Spleen (tissue), 11 donors: ENCODE data around the gene TFPI. TPM values are rescaled to one million over a fixed set of nuclear protein-coding genes. Genes with fewer than 3 reads are reported as not detected.
"Not testable (repeated sequence)": the region's sequence is repeated elsewhere in the genome, so short reads cannot be mapped to it uniquely, and the experiment has no call there.

Experiments used
- DNase-seq: peaks from one replicate; pipeline ENCODE4 v3.0.0-alpha.2; 2020
- H3K27ac ChIP-seq, 8 donors: fragments of 200-600 bp; sonication (generic) in 7 of 8; 1 replicate in 4 of 8; 2 replicates in 4 of 8; pipeline versions ENCODE4 v1.5.0 to v1.8.0; 2016 to 2021; ENCODE audit warnings: inconsistent platforms in 4 of 8, mild to moderate bottlenecking in 4 of 8, moderate library complexity in 1 of 8
- H3K27me3 ChIP-seq, 7 donors: fragments of 200-600 bp; sonication (generic) in 6 of 7; replicated peaks in 1 of 7; 1 replicate in 4 of 7; 2 replicates in 3 of 7; pipeline versions ENCODE4 v1.5.0 to v1.8.0; 2016 to 2021; ENCODE audit warnings: inconsistent platforms in 3 of 7, mild to moderate bottlenecking in 1 of 7
- H3K36me3 ChIP-seq, 6 donors: fragments of 200-600 bp; sonication (generic) in 5 of 6; 1 replicate in 4 of 6; 2 replicates in 2 of 6; pipeline versions ENCODE4 v1.5.0 to v1.8.0; 2016 to 2021; ENCODE audit warnings: inconsistent platforms in 2 of 6
- H3K4me1 ChIP-seq, 6 donors: fragments of 200-600 bp; sonication (generic) in 5 of 6; 1 replicate in 3 of 6; 2 replicates in 3 of 6; pipeline versions ENCODE4 v1.5.0 to v1.8.0; 2016 to 2021; ENCODE audit warnings: inconsistent platforms in 3 of 6
- H3K4me3 ChIP-seq, 8 donors: fragments of 200-600 bp; sonication (generic) in 7 of 8; 1 replicate in 4 of 8; 2 replicates in 4 of 8; pipeline versions ENCODE4 v1.5.0 to v1.8.0; 2016 to 2021; ENCODE audit warnings: inconsistent platforms in 4 of 8, mild to moderate bottlenecking in 4 of 8, moderate library complexity in 2 of 8
- H3K9me3 ChIP-seq, 8 donors: fragments of 200-600 bp; sonication (generic) in 7 of 8; 1 replicate in 4 of 8; 2 replicates in 4 of 8; pipeline versions ENCODE4 v1.5.0 to v1.8.0; 2016 to 2021; ENCODE audit warnings: inconsistent platforms in 4 of 8
- CTCF ChIP-seq, 11 experiments: fragments of 200-600 bp in 7 of 11; fragments of 450-650 bp in 4 of 11; sonication (generic) in 4 of 11; IDR thresholded peaks in 8 of 11; conservative IDR thresholded peaks in 3 of 11; 1 replicate in 7 of 11; 2 replicates in 4 of 11; pipeline versions ENCODE4 v1.4.0 to v1.8.0; 2016 to 2021; ENCODE audit warnings: antibody characterized with exemption in 11 of 11, inconsistent platforms in 4 of 11, mild to moderate bottlenecking in 1 of 11
- POLR2A ChIP-seq, 3 donors: fragments of 450-650 bp; IDR thresholded peaks; one replicate each; pipeline ENCODE4 v1.5.1; 2017; ENCODE audit warnings: antibody characterized with exemption in 3 of 3, mild to moderate bottlenecking in 1 of 3
- POLR2AphosphoS5 ChIP-seq, 3 donors: sonication (generic); formaldehyde crosslinking; IDR thresholded peaks; one replicate each; pipeline ENCODE4 v1.5.1; 2017; ENCODE audit warnings: antibody characterized with exemption in 3 of 3
- WGBS, 5 donors: extraction: QIAGEN DNeasy Blood & Tissue Kit in 3 of 5; methylation state at CpG; one replicate each; pipeline versions ENCODE4 v1.1.5 to v1.1.7; 2013 to 2018; 5-methylcytosine and 5-hydroxymethylcytosine counted together
- intact Hi-C: fragments of 100-400 bp; cut with DNase I; formaldehyde crosslinking; loops from one replicate; pipeline ENCODE4 v1.15.0; 2023; ENCODE audit warnings: low total_unique reads
- polyA plus RNA-seq, 3 donors: library from polyadenylated mRNA; stranded (reverse); fragments of 200-250 nt; gene quantifications; one replicate each; pipeline ENCODE4 v1.2.1, GENCODE V29; 2013
- total RNA-seq, 7 donors: library from RNA; depleted of rRNA in 3 of 7; stranded (reverse); fragments of >200 nt in 3 of 7; fragmentation: NEBNext Ultra II Directional in 4 of 7; extraction: Animal tissue kit (Norgen Biotek cat#: 25700) in 4 of 7; gene quantifications; one replicate each; pipeline versions ENCODE4 v1.1.0 to v1.2.1, GENCODE V29; 2016 to 2021
- donor health status: healthy with polysubstance abuse.
- donor health status: DM: no; HTN: no; CAD: no; lungs with moderate emphysema.
- donor health status: DM: no; HTN: no; CAD: no.
- donor health status: Bipolar disorder and iron deficiency.
- donor health status: healthy.
- donor health status: DM: no; HTN: no; CAD: no.
- donor health status: DM: yes; HTN: yes; CAD: no.

The TFPI gene
- total and polyA plus RNA-seq, 10 donors = 7.4 to 117 (median 44.8) TPM

GRCh38 chr2:187511356-187512315, 42.6 kb downstream of the TFPI start:
- H3K27me3 ChIP-seq = no peaks in the 10 kb centered on the region
- no peaks in the 10 kb centered on the region for H3K4me1 ChIP-seq
- no peak overlapping the region for H3K27ac ChIP-seq
- 77 to 83% (median 81%) methylated on average over 9 of the region's 9 CpGs for WGBS, 5 donors
- intact Hi-C loops = no loop called here
- no peak overlapping the region for H3K4me3 ChIP-seq
- H3K9me3 ChIP-seq = peaks cover 0 to 25% (median 11%) of the 10 kb centered on the region in 8 donors
- H3K36me3 ChIP-seq = no peaks in the 10 kb centered on the region
- no peak for DNase-seq
- no peak for TF ChIP-seq POLR2AphosphoS5 (IDR thresholded peaks at IDR 0.05)
- TF ChIP-seq CTCF (IDR thresholded peaks at IDR 0.05 in 8 of 11, conservative IDR thresholded peaks at IDR 0.05 in 3 of 11) = no peak
- no peak for TF ChIP-seq POLR2A (IDR thresholded peaks at IDR 0.05)

GRCh38 chr2:187510419-187511355, 43.5 kb downstream of the TFPI start:
- intact Hi-C loops, H3K4me3 ChIP-seq, H3K27ac ChIP-seq, H3K36me3 ChIP-seq, H3K27me3 ChIP-seq, H3K4me1 ChIP-seq: not testable (repeated sequence)
- 74 to 87% (median 77%) methylated on average over 14 to 18 of the region's 18 CpGs for WGBS, 5 donors
- H3K9me3 ChIP-seq = peaks cover 0 to 21% (median 5%) of the 10 kb centered on the region in 8 donors
- DNase-seq = peak; percentile 64

- peaks cover 0 to 2% (median 0%) of the 10 kb centered on the region in 6 donors for H3K4me1 ChIP-seq
- H3K4me3 ChIP-seq = no peak overlapping the region
- H3K36me3 ChIP-seq = no peaks in the 10 kb centered on the region
- H3K9me3 ChIP-seq = peaks cover 0 to 21% (median 5%) of the 10 kb centered on the region in 8 donors
- no peak for DNase-seq
- no peak for TF ChIP-seq POLR2A (IDR thresholded peaks at IDR 0.05)
- no peak for TF ChIP-seq CTCF (IDR thresholded peaks at IDR 0.05 in 8 of 11, conservative IDR thresholded peaks at IDR 0.05 in 3 of 11)
- TF ChIP-seq POLR2AphosphoS5 (IDR thresholded peaks at IDR 0.05) = no peak
- no peak overlapping the region for H3K27ac ChIP-seq
- 26 to 40% (median 33%) methylated on average over 4 of the region's 4 CpGs for WGBS, 5 donors
- no peaks in the 10 kb centered on the region for H3K27me3 ChIP-seq
- intact Hi-C loops = no loop called here
Observed at GRCh38 chr2:187509667-187510417, 44.4 kb downstream of the TFPI start.

GRCh38 chr2:187506416-187506815, 47.8 kb downstream of the TFPI start:
- no peak for DNase-seq
- no peaks in the 10 kb centered on the region for H3K27me3 ChIP-seq
- 85 to 93% (median 88%) methylated on average over 3 of the region's 3 CpGs for WGBS, 5 donors

More at GRCh38 chr2:187506416-187506815, 47.8 kb downstream of the TFPI start:
- Histone ChIP-seq H3K27ac (no peak overlapping the region), H3K36me3 (no peaks in the 10 kb centered on the region), H3K4me3 (no peak overlapping the region), H3K9me3 (peaks cover 0 to 21% (median 5%) of the 10 kb centered on the region in 8 donors), H3K4me1 (peaks cover 0 to 17% (median 0%) of the 10 kb centered on the region in 6 donors)
- intact Hi-C loops = no loop called here
- TF ChIP-seq CTCF (IDR thresholded peaks at IDR 0.05 in 8 of 11, conservative IDR thresholded peaks at IDR 0.05 in 3 of 11) (no peak), POLR2AphosphoS5 (IDR thresholded peaks at IDR 0.05) (no peak), POLR2A (IDR thresholded peaks at IDR 0.05) (no peak)
